Fibroblast of lung (primary cell): Measurements from ENCODE around the gene C1QTNF1.

Experiments
- CTCF ChIP-seq, 2 donors: IDR thresholded peaks in 1 of 2; conservative IDR thresholded peaks in 1 of 2; 1 replicate in 1 of 2; 2 replicates in 1 of 2; pipeline ENCODE4 v1.5.1; 2011 to 2012; ENCODE audit warnings: low read length in 2 of 2, control low read depth in 1 of 2, inconsistent platforms in 1 of 2, low read depth in 1 of 2, mild to moderate bottlenecking in 1 of 2
- EZH2 ChIP-seq: IDR thresholded peaks from 2 replicates; pipeline ENCODE4 v1.5.1; 2012; ENCODE audit warnings: low read length, control low read depth, mild to moderate bottlenecking; ENCODE audit errors: missing control alignments

- TF ChIP-seq CTCF (conservative IDR thresholded peaks at IDR 0.05 in 1 of 2, IDR thresholded peaks at IDR 0.05 in 1 of 2; ENCODE audit: low read depth in 1 of 2, low read length in 2 of 2): no peak
- no peak for TF ChIP-seq EZH2
These were observed 22.9 kb downstream of the C1QTNF1 start for GRCh38 chr17:79046916-79047280.
